CD4-positive, alpha-beta T cell treated with Interleukin-10 for 1 hour (primary cell): ENCODE measurements around the gene VWA5B2.

Source experiments
- DNase-seq: peaks from one replicate; pipeline ENCODE4 v3.0.0-alpha.2; 2020

Gene VWA5B2

DNA sequence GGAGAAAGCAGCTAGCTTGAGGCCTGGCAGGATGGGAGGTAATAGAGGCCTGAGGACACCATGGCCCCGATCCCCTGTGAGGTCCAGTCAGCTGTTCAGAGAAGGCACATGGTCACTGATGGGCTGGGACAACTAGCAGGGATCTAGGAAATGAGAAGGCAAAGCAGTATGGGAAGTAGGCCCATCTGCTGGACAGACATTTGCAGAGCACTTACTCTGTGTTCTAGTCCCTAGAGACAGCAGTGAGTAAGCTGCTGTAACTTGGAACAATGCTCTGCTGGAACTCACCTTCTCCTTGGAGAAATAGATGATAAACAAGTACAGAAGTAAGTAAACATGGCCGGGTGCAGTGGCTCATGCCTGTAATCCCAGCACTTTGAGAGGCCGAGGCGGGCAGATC, 53.6 kb downstream of the VWA5B2 start:
- DNase-seq = no peak

DNA sequence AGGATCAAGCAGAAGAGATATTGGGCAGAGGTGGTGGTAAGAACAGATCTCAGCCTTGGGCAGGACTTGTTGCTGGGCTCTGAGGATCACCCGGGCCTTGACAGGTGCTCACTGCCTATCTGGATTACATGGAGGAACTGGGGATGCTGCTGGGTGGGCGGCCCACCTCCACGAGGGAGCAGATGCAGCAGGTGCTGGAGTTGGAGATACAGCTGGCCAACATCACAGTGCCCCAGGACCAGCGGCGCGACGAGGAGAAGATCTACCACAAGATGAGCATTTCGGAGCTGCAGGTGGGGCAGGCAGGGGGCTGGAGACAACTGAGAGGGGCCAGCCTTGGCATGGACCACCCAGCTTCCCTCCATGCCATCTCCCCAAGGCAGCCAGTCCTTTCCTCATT, 54.3 kb downstream of the VWA5B2 start:
- no peak for DNase-seq

- peak; percentile 29 for DNase-seq
Observed at GRCh38 chr3:184284696-184285095, 55.3 kb downstream of the VWA5B2 start.

GRCh38 chr3:184289426-184289938, 60.1 kb downstream of the VWA5B2 start:
- DNase-seq = peak; percentile 62

DNA sequence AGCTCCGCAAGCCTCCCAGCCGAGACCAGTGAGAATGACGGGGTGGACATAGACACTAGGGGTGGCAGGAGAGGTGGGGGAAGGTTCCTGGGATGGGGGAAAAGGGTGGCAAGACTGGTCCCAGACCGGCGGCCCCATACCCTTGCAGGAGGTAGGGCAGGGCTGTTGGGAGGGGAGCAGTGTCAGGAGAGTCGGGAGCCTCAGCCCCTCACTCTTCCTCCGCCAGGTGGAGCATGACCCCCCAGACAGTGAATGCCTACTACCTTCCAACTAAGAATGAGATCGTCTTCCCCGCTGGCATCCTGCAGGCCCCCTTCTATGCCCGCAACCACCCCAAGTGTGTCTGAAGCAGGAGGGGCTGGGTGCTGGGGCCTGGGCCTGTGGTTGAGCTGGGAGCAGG, 60.9 kb downstream of the VWA5B2 start:
- no peak for DNase-seq

DNA sequence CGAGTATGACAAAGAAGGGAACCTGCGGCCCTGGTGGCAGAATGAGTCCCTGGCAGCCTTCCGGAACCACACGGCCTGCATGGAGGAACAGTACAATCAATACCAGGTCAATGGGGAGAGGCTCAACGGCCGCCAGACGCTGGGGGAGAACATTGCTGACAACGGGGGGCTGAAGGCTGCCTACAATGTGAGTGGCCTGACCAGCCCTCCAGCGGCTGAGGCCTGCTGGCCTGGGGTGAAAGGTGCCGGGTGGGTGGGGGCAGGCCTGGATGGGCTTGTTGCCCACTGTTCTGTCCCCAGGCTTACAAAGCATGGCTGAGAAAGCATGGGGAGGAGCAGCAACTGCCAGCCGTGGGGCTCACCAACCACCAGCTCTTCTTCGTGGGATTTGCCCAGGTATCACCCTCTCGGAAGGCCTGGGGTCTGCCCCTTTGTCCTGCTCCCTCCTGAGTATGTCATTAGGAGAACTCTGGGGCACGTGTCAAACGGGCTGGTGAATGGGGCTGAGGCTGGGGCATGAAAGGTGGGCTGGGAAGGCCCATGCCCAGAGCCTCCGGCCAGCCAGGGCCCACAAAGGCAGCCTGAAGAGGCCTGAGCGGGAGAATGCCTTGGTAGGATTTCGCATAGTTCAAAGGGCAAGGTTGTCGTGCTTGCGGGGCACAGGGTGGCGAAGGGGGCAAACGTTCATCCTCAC, 61.8 kb downstream of the VWA5B2 start:
- DNase-seq = no peak
